Stimulated activated naive CD8-positive, alpha-beta T cell treated with anti-CD3 and anti-CD28 coated beads, Interleukin-15, Interleukin-2, amounts not matched to agents 100 ng/mL and 50 ng/mL, for 24 hours (primary cell): ENCODE data around the gene GALNTL6.
"Not testable (repeated sequence)": the region's sequence is repeated elsewhere in the genome, so short reads cannot be mapped to it uniquely, and the experiment has no call there.

Experiments used
- H3K27ac Mint-ChIP-seq: one replicate; pipeline ENCODE4 v1.8.0; 2021; ENCODE audit warnings: mild to moderate bottlenecking, mixed read lengths
- H3K27me3 Mint-ChIP-seq: one replicate; pipeline ENCODE4 v1.8.0; 2021; ENCODE audit warnings: mixed read lengths
- H3K36me3 Mint-ChIP-seq: one replicate; pipeline ENCODE4 v1.8.0; 2021; ENCODE audit warnings: low read depth, mixed read lengths
- H3K4me1 Mint-ChIP-seq: one replicate; pipeline ENCODE4 v1.8.0; 2021; ENCODE audit warnings: low read depth, mixed read lengths
- H3K4me3 Mint-ChIP-seq: one replicate; pipeline ENCODE4 v1.8.0; 2021; ENCODE audit warnings: mild to moderate bottlenecking, mixed read lengths
- H3K9me3 Mint-ChIP-seq: one replicate; pipeline ENCODE4 v1.8.0; 2021; ENCODE audit warnings: mixed read lengths

Gene GALNTL6

GRCh38 chr4:172787111-172787510 is 973.9 kb downstream of the GALNTL6 start:
- Mint-ChIP-seq H3K4me3 (no peak overlapping the region), H3K27ac (no peak overlapping the region), H3K27me3 (no peaks in the 10 kb centered on the region), H3K4me1 (no peaks in the 10 kb centered on the region), H3K9me3 (peaks cover 3% of the 10 kb centered on the region), H3K36me3 (no peaks in the 10 kb centered on the region)

- H3K36me3 Mint-ChIP-seq, result no peaks in the 10 kb centered on the region
- no peak overlapping the region for H3K27ac Mint-ChIP-seq
- H3K27me3 Mint-ChIP-seq, result no peaks in the 10 kb centered on the region
- H3K4me3 Mint-ChIP-seq, result no peak overlapping the region
- no peaks in the 10 kb centered on the region for H3K4me1 Mint-ChIP-seq
- H3K9me3 Mint-ChIP-seq, result peaks cover 3% of the 10 kb centered on the region
Measured at GRCh38 chr4:172791841-172792240, 978.6 kb downstream of the GALNTL6 start.

- Mint-ChIP-seq H3K9me3 (peaks cover 3% of the 10 kb centered on the region), H3K36me3 (no peaks in the 10 kb centered on the region), H3K4me1 (no peaks in the 10 kb centered on the region), H3K4me3 (no peak overlapping the region), H3K27me3 (no peaks in the 10 kb centered on the region), H3K27ac (no peak overlapping the region)
Measured at GRCh38 chr4:172793565-172794306, 980.5 kb downstream of the GALNTL6 start.

GRCh38 chr4:172794307-172794703 is 981.1 kb downstream of the GALNTL6 start:
- no peaks in the 10 kb centered on the region for H3K27me3 Mint-ChIP-seq
- no peak overlapping the region for H3K27ac Mint-ChIP-seq
- H3K4me1 Mint-ChIP-seq, result no peaks in the 10 kb centered on the region
- peaks cover 3% of the 10 kb centered on the region for H3K9me3 Mint-ChIP-seq
- H3K36me3 Mint-ChIP-seq, result no peaks in the 10 kb centered on the region
- no peak overlapping the region for H3K4me3 Mint-ChIP-seq

DNA sequence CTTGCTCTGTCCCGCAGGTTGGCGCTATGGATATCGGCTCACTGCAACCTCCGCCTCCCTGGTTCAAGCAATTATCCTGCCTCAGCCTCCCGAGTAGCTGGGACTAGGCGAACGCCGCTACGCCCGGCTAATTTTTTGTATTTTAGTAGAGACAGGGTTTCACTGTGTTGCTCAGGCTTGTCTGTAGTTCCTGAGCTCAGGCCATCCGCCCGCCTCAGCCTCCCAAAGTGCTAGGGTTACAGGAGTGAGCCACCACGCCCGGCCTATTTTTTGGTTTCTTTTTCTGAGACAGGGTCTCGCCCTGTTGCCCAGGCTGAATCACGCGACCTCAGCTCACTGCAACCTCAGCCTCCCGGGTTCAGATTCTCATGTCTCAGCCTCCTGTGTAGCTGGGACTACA is 984.1 kb downstream of the GALNTL6 start:
- not testable (repeated sequence) for H3K27ac Mint-ChIP-seq, H3K4me3 Mint-ChIP-seq, H3K9me3 Mint-ChIP-seq, H3K36me3 Mint-ChIP-seq, H3K4me1 Mint-ChIP-seq, H3K27me3 Mint-ChIP-seq

GRCh38 chr4:172802032-172802431 is 988.8 kb downstream of the GALNTL6 start:
- no peaks in the 10 kb centered on the region for H3K27me3 Mint-ChIP-seq
- H3K36me3 Mint-ChIP-seq, result no peaks in the 10 kb centered on the region
- H3K4me1 Mint-ChIP-seq, result no peaks in the 10 kb centered on the region
- H3K27ac Mint-ChIP-seq, result no peak overlapping the region
- H3K4me3 Mint-ChIP-seq, result no peak overlapping the region
- no peaks in the 10 kb centered on the region for H3K9me3 Mint-ChIP-seq

DNA sequence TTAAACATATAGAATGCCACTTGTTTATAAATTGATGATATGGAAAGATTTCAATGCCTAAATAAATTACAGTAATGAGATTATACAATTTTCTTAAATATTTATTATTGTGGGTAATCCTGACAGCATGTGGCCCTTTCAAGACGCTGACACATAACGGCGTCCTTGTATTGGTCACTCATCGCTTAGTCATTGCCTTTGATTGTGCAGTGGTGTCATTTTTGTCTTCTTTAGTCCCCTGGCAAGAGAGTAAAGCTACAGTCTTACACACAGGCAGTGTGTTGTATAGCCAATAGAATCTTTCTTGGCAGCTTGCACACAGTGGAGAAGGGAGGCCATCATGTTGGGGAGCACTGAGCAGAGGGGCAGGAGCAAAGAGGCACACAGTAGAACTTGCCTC is 993.6 kb downstream of the GALNTL6 start:
- Mint-ChIP-seq H3K36me3 (no peaks in the 10 kb centered on the region), H3K4me1 (no peaks in the 10 kb centered on the region)

DNA sequence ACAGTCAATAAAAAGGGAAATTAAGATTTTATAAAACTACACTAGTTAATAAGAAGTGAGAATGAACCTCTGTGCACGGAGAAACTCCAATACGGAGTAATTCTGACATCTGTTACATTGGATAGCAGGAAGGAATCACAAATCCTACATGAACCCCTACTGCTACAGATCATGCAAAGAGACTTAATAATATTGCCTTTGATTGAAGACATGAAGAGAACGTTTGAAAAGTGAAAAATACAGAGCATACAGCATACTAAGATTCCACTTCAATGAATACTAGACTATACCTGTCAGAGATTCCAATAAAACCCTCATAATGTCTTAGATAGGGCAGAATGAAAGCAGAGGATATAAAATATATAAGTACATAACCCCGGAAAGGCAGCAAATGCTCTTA is 995.0 kb downstream of the GALNTL6 start:
- Mint-ChIP-seq H3K4me1 (no peaks in the 10 kb centered on the region), H3K9me3 (no peaks in the 10 kb centered on the region), H3K36me3 (no peaks in the 10 kb centered on the region), H3K27me3 (no peaks in the 10 kb centered on the region), H3K4me3 (no peak overlapping the region), H3K27ac (no peak overlapping the region)

More for the DNA sequence above, 993.6 kb downstream of the GALNTL6 start:
- no peaks in the 10 kb centered on the region for H3K9me3 Mint-ChIP-seq
- no peaks in the 10 kb centered on the region for H3K27me3 Mint-ChIP-seq
- H3K4me3 Mint-ChIP-seq, result no peak overlapping the region
- H3K27ac Mint-ChIP-seq, result no peak overlapping the region

DNA sequence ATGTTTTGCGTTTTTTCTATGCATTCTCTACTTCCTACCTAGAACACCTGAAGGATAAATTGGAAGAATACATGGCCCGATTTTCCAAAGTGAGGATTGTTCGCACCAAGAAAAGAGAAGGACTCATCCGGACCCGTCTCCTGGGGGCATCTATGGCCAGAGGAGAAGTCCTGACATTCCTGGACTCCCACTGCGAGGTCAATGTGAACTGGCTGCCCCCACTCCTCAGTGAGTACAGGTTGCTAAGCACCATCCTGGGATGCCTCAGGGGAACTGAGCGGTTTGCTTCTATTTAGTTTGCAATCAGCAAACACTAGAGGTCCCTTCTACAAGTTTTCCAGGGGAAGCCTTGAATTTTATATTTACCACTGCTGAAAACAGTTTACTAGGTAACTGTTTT is 996.1 kb downstream of the GALNTL6 start:
- Mint-ChIP-seq H3K4me1 (no peaks in the 10 kb centered on the region), H3K9me3 (no peaks in the 10 kb centered on the region), H3K36me3 (no peaks in the 10 kb centered on the region), H3K27me3 (no peaks in the 10 kb centered on the region), H3K27ac (no peak overlapping the region), H3K4me3 (no peak overlapping the region)

DNA sequence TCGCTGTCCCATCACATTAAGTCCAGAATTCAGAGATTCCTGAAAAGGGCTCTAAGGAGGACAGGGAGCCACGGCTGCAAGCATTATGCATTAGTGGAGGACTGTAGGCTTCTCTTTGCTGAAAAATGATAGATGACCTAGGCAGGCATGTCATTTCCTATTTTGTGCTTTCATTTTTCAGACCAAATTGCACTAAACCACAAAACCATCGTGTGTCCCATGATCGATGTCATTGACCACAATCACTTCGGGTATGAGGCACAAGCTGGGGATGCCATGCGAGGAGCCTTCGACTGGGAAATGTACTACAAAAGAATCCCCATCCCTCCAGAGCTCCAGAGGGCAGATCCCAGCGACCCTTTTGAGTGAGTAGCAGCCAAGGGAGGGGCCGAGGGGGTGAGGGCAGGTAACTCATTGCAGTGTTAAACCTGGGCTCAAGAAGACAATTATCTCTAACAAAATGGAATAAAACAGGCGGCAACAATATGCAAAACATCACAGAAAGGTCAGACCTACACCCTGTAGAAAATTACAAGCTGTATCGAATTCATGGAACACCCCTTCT is 1000.2 kb downstream of the GALNTL6 start:
- H3K4me1 Mint-ChIP-seq, result no peaks in the 10 kb centered on the region
- H3K27me3 Mint-ChIP-seq, result no peaks in the 10 kb centered on the region
- H3K36me3 Mint-ChIP-seq, result no peaks in the 10 kb centered on the region
- no peak overlapping the region for H3K27ac Mint-ChIP-seq
- no peaks in the 10 kb centered on the region for H3K9me3 Mint-ChIP-seq
- H3K4me3 Mint-ChIP-seq, result no peak overlapping the region

- H3K4me1 Mint-ChIP-seq, result no peaks in the 10 kb centered on the region
- H3K4me3 Mint-ChIP-seq, result no peak overlapping the region
- H3K9me3 Mint-ChIP-seq, result no peaks in the 10 kb centered on the region
- H3K27ac Mint-ChIP-seq, result no peak overlapping the region
- H3K36me3 Mint-ChIP-seq, result no peaks in the 10 kb centered on the region
- peaks cover 2% of the 10 kb centered on the region for H3K27me3 Mint-ChIP-seq
Measured at GRCh38 chr4:172815499-172816164, 1002.4 kb downstream of the GALNTL6 start.

DNA sequence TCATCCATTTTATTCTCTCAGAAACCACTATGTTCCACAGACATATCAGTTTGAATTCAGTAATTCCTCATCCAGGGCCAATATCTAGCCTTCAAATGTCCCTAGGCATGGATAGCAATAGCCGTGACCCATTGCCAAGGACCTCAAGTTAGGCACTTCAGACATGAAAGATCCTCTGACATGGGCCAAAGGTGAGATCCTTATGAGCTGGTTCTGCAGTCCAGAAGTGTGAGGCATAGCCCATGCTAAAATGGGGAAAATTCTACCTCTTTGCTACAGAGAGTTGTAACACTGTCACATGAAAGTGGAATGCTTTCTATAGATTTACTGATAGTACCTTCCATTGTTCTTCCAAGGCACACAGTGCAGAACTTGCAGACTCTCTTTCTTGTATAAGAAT is 1005.7 kb downstream of the GALNTL6 start:
- Mint-ChIP-seq H3K4me1 (no peaks in the 10 kb centered on the region), H3K9me3 (no peaks in the 10 kb centered on the region), H3K27ac (no peak overlapping the region), H3K27me3 (peaks cover 4% of the 10 kb centered on the region), H3K36me3 (no peaks in the 10 kb centered on the region), H3K4me3 (no peak overlapping the region)

- H3K27ac Mint-ChIP-seq, result no peak overlapping the region
- no peaks in the 10 kb centered on the region for H3K9me3 Mint-ChIP-seq
- no peaks in the 10 kb centered on the region for H3K4me1 Mint-ChIP-seq
- H3K36me3 Mint-ChIP-seq, result no peaks in the 10 kb centered on the region
- peaks cover 4% of the 10 kb centered on the region for H3K27me3 Mint-ChIP-seq
- no peak overlapping the region for H3K4me3 Mint-ChIP-seq
Measured at GRCh38 chr4:172819353-172819752, 1006.1 kb downstream of the GALNTL6 start.

GRCh38 chr4:172822331-172822730 is 1009.1 kb downstream of the GALNTL6 start:
- Mint-ChIP-seq H3K4me1 (no peaks in the 10 kb centered on the region), H3K36me3 (no peaks in the 10 kb centered on the region), H3K4me3 (no peak overlapping the region), H3K27ac (no peak overlapping the region), H3K27me3 (peaks cover 4% of the 10 kb centered on the region), H3K9me3 (no peaks in the 10 kb centered on the region)

- Mint-ChIP-seq H3K36me3 (no peaks in the 10 kb centered on the region), H3K27ac (no peak overlapping the region), H3K9me3 (no peaks in the 10 kb centered on the region), H3K4me1 (no peaks in the 10 kb centered on the region), H3K27me3 (peaks cover 6% of the 10 kb centered on the region), H3K4me3 (no peak overlapping the region)
Measured at GRCh38 chr4:172826346-172826745, 1013.1 kb downstream of the GALNTL6 start.
